ENCODE measurements around the gene IL4I1. TPM values are rescaled to one million over a fixed set of nuclear protein-coding genes. Genes with fewer than 3 reads are reported as not detected.

IL4I1 gene
- polyA plus RNA-seq, 3 donors: 5.6 to 7.6 (median 7.0) TPM

GRCh38 chr19:49940482-49940791 is 43.8 kb upstream of the IL4I1 start:
- no peaks in the 10 kb centered on the region for H3K79me2 ChIP-seq (ENCODE audit: insufficient read depth, low read length)
- H2AFZ ChIP-seq (ENCODE audit: insufficient read depth, low read depth, low read length, poor library complexity, severe bottlenecking): no peak overlapping the region
- H3K9me3 ChIP-seq (replicated peaks in 1 of 2; ENCODE audit: control insufficient read depth in 1 of 2, insufficient read depth in 1 of 2, low read length in 2 of 2): no peaks in the 10 kb centered on the region
- Mint-ChIP-seq H3K4me1 (peaks cover 34% of the 10 kb centered on the region), H3K27me3 (ENCODE audit: low read depth in 3 of 3) (peaks cover 4 to 14% (median 6%) of the 10 kb centered on the region in 3 donors), H3K9me3 (no peaks in the 10 kb centered on the region), H3K36me3 (no peaks in the 10 kb centered on the region), H3K4me3 (no peak overlapping the region), H3K27ac (no peak overlapping the region)
- TF ChIP-seq CTCF (IDR thresholded peaks at IDR 0.05): no peak
- no peak overlapping the region for H3K27ac ChIP-seq (ENCODE audit: low read depth in 1 of 2, low read length in 2 of 2)
- no peaks in the 10 kb centered on the region for H3K36me3 ChIP-seq (replicated peaks in 1 of 2; ENCODE audit: control insufficient read depth in 1 of 2, insufficient read depth in 2 of 2, low read length in 2 of 2)
- no peaks in the 10 kb centered on the region for H3K27me3 ChIP-seq (ENCODE audit: control insufficient read depth in 2 of 2, insufficient read depth in 2 of 2, low read length in 2 of 2)
- intact Hi-C loops (cut with micrococcal nuclease): no loop called here
- 100% methylated on average over 2 of the region's 5 CpGs for WGBS (ENCODE audit: insufficient coverage)
- peaks cover 27 to 32% of the 10 kb centered on the region in 2 donors for H3K4me1 ChIP-seq (ENCODE audit: control insufficient read depth in 1 of 2, insufficient read depth in 2 of 2, low read length in 2 of 2)
- no peak overlapping the region for H3K4me2 ChIP-seq (replicated peaks; ENCODE audit: extremely low read depth, low read length, poor library complexity, severe bottlenecking)
- DNase-seq: no peak
- H4K20me1 ChIP-seq (ENCODE audit: insufficient read depth, low read length): no peaks in the 10 kb centered on the region
- no peak overlapping the region for H3K4me3 ChIP-seq (replicated peaks in 1 of 3; ENCODE audit: low read depth in 2 of 3, low read length in 3 of 3)
- no peak overlapping the region for H3K9ac ChIP-seq (ENCODE audit: insufficient read depth, low read length, poor library complexity, severe bottlenecking)

GRCh38 chr19:49939721-49940481 is 43.2 kb upstream of the IL4I1 start:
- no peak overlapping the region for H3K4me3 ChIP-seq (replicated peaks in 1 of 3; ENCODE audit: low read depth in 2 of 3, low read length in 3 of 3)
- intact Hi-C loops (cut with micrococcal nuclease): no loop called here
- no peak overlapping the region for H2AFZ ChIP-seq (ENCODE audit: insufficient read depth, low read depth, low read length, poor library complexity, severe bottlenecking)
- Mint-ChIP-seq H3K27ac (no peak overlapping the region), H3K4me1 (peaks cover 29% of the 10 kb centered on the region), H3K36me3 (no peaks in the 10 kb centered on the region), H3K9me3 (no peaks in the 10 kb centered on the region), H3K27me3 (ENCODE audit: low read depth in 3 of 3) (peaks cover 6 to 18% (median 7%) of the 10 kb centered on the region in 3 donors), H3K4me3 (no peak overlapping the region)
- no peak overlapping the region for H3K4me2 ChIP-seq (replicated peaks; ENCODE audit: extremely low read depth, low read length, poor library complexity, severe bottlenecking)
- no peak overlapping the region for H3K27ac ChIP-seq (ENCODE audit: low read depth in 1 of 2, low read length in 2 of 2)
- no peaks in the 10 kb centered on the region for H4K20me1 ChIP-seq (ENCODE audit: insufficient read depth, low read length)
- no peaks in the 10 kb centered on the region for H3K27me3 ChIP-seq (ENCODE audit: control insufficient read depth in 2 of 2, insufficient read depth in 2 of 2, low read length in 2 of 2)
- no peaks in the 10 kb centered on the region for H3K36me3 ChIP-seq (replicated peaks in 1 of 2; ENCODE audit: control insufficient read depth in 1 of 2, insufficient read depth in 2 of 2, low read length in 2 of 2)
- no peaks in the 10 kb centered on the region for H3K9me3 ChIP-seq (replicated peaks in 1 of 2; ENCODE audit: control insufficient read depth in 1 of 2, insufficient read depth in 1 of 2, low read length in 2 of 2)
- DNase-seq: no peak
- TF ChIP-seq CTCF (IDR thresholded peaks at IDR 0.05): no peak
- H3K9ac ChIP-seq (ENCODE audit: insufficient read depth, low read length, poor library complexity, severe bottlenecking): no peak overlapping the region
- no peaks in the 10 kb centered on the region for H3K79me2 ChIP-seq (ENCODE audit: insufficient read depth, low read length)
- H3K4me1 ChIP-seq (ENCODE audit: control insufficient read depth in 1 of 2, insufficient read depth in 2 of 2, low read length in 2 of 2): peaks cover 21 to 27% of the 10 kb centered on the region in 2 donors
- 84% methylated on average over 7 of the region's 7 CpGs for WGBS (ENCODE audit: insufficient coverage)
